Amniotic epithelial cell (primary cell): ENCODE data around the gene NPTN.
A peak's percentile ranks its signal among the peaks of the same experiment; 100 is the strongest.
"Not testable (repeated sequence)": the region's sequence is repeated elsewhere in the genome, so short reads cannot be mapped to it uniquely, and the experiment has no call there.

Experiments
- DNase-seq: peaks from one replicate; pipeline ENCODE4 v3.0.0-alpha.2; 2010; ENCODE audit warnings: low read depth

NPTN gene

DNA sequence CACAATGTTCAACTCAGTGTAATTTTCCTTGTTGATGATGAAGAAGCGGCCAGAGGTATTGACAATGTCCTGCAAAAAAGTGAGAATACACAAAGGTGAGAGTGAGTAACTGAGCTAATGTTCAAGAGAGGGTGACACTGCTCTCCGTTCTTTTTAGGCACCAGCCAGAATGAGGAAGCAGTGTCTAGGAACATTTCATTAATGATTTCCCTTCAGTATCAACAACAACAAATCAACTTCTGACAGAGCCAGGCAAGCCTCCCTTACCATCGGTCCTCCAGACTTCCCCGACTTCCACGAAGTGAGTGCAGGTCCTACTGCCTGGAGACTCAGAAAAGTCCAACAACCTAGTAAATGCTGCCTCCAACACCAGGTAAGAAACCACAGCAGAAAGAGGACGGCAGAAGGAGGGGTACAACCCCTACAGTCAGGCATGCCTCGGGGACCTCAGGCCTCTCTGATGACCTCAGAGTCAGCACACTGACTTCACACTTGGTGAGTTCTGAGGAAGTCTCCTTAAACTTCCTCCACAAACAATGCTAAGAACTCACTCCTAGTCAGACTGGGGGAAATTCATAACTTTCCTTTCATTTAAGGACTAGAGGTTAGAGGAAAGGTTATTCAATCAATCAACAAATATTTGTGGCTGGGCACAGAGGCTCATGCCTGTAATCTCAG is 62.7 kb downstream of the NPTN start:
- DNase-seq: no peak

- no peak for DNase-seq
Measured at GRCh38 chr15:73569361-73569760, 63.8 kb downstream of the NPTN start.

- DNase-seq: no peak
Measured at GRCh38 chr15:73568564-73569280, 64.5 kb downstream of the NPTN start.

GRCh38 chr15:73567020-73567419 is 66.2 kb downstream of the NPTN start:
- no peak for DNase-seq

DNA sequence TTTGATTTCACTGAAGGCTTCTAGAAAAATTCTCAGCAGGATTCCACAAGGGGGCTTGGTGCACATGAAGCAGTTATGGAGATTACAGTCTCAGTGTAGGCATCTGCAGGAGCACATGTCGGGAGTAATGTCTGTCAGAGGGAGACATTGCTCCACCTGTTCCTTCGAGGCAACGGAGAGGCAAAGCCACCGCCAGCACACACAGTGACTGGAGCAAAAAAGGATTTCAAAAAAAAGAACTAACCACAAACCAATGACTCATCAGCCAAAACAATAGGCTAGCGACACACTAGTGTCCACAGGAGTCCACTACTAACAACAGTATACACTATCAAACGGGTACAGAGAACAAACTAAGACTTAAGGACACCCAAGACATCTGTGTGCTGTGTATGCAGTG is 68.9 kb downstream of the NPTN start:
- peak; percentile 38 for DNase-seq

DNA sequence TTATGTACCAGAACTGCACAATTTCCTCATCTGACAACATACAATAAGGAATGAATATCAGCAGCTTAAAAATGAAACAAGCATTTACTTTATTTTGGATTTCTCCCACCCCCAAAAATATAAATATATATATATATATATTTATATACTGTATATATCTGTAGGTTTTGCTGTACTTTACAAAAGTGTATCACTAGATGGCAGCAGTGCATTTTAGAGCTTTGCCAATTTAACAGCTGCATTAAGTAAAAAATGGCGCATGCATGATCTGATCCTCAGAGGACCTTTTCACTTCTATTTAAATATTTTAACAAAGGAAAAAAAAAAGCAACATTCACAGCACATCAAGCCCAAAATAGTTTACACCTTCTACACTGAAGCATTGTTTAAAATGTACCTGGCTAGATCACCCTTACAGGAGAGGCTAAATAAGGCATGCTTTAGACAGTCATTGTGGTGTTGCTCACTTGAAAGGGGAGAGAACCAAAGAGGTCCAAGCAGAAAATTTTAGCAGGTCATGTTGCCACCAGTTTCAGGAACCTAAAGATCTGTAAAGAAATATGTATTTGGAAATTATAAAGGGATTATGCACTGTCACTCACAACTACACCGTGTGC is 72.6 kb downstream of the NPTN start:
- peak; percentile 74 for DNase-seq

GRCh38 chr15:73558529-73558928 is 74.7 kb downstream of the NPTN start:
- DNase-seq: no peak

- DNase-seq: no peak
Measured at GRCh38 chr15:73555080-73555479, 78.1 kb downstream of the NPTN start.

DNA sequence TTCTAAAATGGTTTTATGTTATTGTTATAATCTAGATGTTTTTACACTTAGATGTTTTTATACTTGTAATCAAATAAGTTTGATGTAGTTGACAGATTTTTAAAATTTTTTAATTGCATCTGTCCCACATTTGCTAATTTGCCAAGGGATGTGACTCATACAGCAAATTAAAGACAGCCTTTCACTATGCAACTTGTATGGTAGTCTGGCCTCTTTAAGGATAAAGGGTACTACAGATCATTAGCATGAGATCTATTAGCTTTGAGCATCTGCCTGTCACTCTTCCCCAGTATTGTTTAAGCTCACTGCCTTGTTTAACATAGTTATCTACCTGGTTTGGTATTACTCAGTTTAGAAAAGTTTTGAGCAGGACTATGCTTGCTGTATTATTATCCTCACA is 83.0 kb downstream of the NPTN start:
- DNase-seq: no peak

GRCh38 chr15:73548925-73549324 is 84.3 kb downstream of the NPTN start:
- DNase-seq: not testable (repeated sequence)

GRCh38 chr15:73541479-73541878 is 91.7 kb downstream of the NPTN start:
- no peak for DNase-seq

GRCh38 chr15:73540161-73540560 is 93.0 kb downstream of the NPTN start:
- no peak for DNase-seq

GRCh38 chr15:73539212-73540128 is 93.7 kb downstream of the NPTN start:
- DNase-seq: no peak

DNA sequence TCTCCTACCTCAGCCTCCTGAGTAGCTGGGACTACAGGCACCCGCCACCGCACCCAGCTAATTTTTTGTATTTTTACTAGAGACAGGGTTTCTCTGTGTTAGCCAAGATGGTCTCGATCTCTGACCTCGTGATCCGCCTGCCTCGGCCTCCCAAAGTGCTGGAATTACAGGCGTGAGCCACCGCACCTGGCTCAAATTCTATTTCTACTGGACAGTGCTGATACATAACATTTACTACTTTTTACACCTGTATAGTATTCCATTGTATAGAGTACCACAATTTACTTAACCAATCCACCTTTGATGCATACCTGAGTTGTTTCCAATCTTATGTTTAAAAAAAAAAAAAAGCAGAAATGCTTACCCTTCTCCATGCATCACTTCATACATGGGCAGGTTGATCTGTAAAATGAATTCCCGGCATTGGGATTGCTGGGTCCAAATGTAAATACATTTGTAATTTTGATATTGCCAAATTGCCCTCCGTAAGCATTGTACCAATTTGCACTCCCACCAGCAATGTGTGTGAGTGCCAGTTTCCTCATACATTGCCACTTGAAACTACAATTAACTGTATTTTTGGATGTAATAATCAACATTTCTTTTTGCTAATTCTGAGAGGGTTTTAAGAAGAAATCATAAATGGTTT is 94.5 kb downstream of the NPTN start:
- DNase-seq: no peak

- no peak for DNase-seq
Measured at GRCh38 chr15:73538123-73538522, 95.1 kb downstream of the NPTN start.

- peak; percentile 20 for DNase-seq
Measured at GRCh38 chr15:73530649-73531048, 102.5 kb downstream of the NPTN start.

DNA sequence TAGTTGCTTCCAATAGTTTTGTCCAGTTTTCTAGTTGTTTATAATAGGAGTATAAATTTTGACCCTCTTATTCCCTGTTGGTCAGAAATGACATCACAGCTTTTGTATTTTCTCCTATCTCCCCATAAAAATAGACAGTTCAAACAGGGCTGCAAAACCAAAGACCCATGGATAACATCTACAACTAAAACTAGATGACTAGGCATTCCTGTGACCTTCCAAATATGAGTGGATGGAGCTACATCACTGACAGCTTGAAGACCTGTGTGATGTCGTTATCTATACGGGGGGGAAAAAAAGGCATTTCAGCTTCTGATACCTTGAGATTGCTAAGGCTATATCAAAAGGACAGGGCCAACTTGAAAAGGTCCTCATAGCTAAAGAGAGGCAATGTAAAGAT is 105.6 kb downstream of the NPTN start:
- no peak for DNase-seq

DNA sequence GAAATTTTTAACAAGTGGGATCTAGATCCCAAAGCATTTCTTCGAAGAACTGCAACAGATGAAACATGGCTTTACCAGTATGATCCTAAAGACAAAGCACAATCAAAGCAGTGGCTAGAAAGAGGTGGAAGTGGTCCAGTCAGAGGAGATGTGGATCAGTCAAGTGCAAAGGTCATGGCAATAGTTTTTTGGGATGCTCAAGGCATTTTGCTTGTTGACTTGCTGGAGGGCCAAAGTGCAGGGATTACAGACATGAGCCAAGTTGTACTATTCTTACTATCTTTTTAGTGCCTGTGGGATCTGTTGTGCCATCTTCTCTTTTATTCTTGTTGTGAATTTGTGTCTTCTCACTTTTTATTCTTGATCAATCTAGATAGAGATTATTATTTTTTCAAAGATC is 108.3 kb downstream of the NPTN start:
- DNase-seq: no peak

DNA sequence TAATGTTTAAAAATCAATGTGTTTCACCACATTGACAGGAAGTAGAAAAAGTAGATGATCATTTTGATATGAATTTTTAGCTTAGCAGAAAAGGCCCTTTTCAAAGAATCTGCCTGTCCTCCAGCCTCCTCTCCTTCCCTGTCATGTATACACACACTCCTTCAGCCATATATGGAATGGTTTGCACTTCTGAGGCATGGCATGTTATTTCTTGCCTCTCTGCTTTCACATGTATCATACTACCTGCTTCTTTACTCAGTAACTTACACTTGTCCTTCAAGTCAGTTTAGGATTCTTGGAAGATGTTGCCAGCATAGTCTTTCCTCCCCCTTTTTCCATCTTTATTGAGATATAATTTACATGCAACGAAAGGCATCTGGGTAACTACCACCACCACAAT is 111.2 kb downstream of the NPTN start:
- no peak for DNase-seq

DNA sequence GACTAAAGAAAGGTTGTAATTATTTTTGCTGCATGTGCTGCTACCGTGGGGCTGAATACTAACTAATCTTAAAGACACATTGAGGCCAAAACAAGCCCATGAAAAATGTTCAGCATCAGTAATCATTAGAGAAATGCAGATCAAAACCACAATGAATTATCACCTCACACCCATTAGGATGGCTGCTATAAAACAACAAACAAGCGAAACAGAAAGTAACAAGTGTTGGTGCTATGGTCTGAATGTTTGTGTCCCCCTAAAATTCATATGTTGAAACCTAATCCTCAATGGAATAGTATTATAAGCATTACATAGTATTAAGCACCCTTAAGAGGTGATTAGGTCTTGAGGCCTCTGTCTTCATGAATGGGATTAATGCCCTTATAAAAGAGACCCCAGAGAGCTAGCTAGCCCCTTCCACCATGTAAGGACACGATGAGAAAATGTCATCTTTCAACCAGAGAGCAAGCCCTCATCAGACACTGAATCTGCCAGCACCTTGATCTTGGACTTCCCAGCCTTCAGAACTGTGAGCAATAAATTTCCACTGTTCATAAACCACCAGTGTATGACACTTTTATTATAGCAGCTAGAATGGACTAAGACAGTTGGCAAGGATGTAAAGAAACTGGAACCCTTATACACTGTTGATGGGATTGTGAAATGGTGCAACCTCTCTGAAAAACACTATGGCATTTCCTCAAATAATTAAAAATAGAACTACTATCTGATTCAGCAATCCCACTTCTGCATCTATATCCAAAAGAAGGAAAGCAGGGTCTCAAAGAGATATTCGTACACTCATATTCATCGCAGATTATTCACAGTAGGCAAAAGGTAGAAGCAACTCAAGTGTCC is 114.1 kb downstream of the NPTN start:
- DNase-seq: no peak
